Neural cell (in vitro differentiated cells): ENCODE results near the gene LYSMD3. TPM values are rescaled to one million over a fixed set of nuclear protein-coding genes. Genes with fewer than 3 reads are reported as not detected.

Source experiments
- H2AFZ ChIP-seq: fragments of 200-600, 300-800 bp; sonication (generic), shearing (Covaris generic); 2 replicates; pipeline ENCODE4 v1.6.0; 2014; ENCODE audit warnings: low read depth, mild to moderate bottlenecking, antibody characterized with exemption, low read length, moderate library complexity
- H3F3A ChIP-seq: fragments of 200-600 bp; shearing (Covaris generic); 2 replicates; pipeline ENCODE4 v1.6.1; 2016; ENCODE audit warnings: mild to moderate bottlenecking, moderate library complexity, mixed read lengths, antibody characterized with exemption, low read length; ENCODE audit not compliant: insufficient read depth, poor library complexity, severe bottlenecking
- H3K27ac ChIP-seq: fragments of 200-600, 300-800 bp; sonication (generic), shearing (Covaris generic); 2 replicates; pipeline ENCODE4 v1.5.1; 2014; ENCODE audit warnings: mild to moderate bottlenecking, low read length, moderate library complexity
- H3K27me3 ChIP-seq: fragments of 300-800, 200-600 bp; sonication (generic), shearing (Covaris generic); 2 replicates; pipeline ENCODE4 v1.6.0; 2014; ENCODE audit warnings: mild to moderate bottlenecking, low read depth, low read length, moderate library complexity; ENCODE audit not compliant: insufficient read depth
- H3K36me3 ChIP-seq: fragments of 300-800, 200-600 bp; sonication (generic), shearing (Covaris generic); 2 replicates; pipeline ENCODE4 v1.5.1; 2014; ENCODE audit warnings: mild to moderate bottlenecking, antibody characterized with exemption, low read length, moderate library complexity; ENCODE audit not compliant: insufficient read depth
- H3K4me2 ChIP-seq: fragments of 300-800, 200-600 bp; sonication (generic), shearing (Covaris generic); 2 replicates; pipeline ENCODE4 v1.6.0; 2014; ENCODE audit warnings: mild to moderate bottlenecking, low read length
- H3K4me3 ChIP-seq: fragments of 300-800, 200-600 bp; sonication (generic), shearing (Covaris generic); 2 replicates; pipeline ENCODE4 v1.5.1; 2014; ENCODE audit warnings: mild to moderate bottlenecking, low read length, moderate library complexity
- H3K79me2 ChIP-seq: fragments of 200-600 bp; shearing (Covaris generic); replicated peaks from 2 replicates; pipeline ENCODE4 v1.6.0; 2014; ENCODE audit warnings: mild to moderate bottlenecking, low read length, moderate library complexity; ENCODE audit not compliant: insufficient read depth
- H3K9ac ChIP-seq: fragments of 300-800, 200-600 bp; sonication (generic), shearing (Covaris generic); 2 replicates; pipeline ENCODE4 v1.6.1; 2016; ENCODE audit warnings: mild to moderate bottlenecking, low read length, mixed read lengths
- H3K9me2 ChIP-seq: fragments of 200-600 bp; shearing (Covaris generic); 2 replicates; pipeline ENCODE4 v1.6.1; 2016; ENCODE audit warnings: mild to moderate bottlenecking, low read length, mixed read lengths; ENCODE audit not compliant: insufficient read depth
- H3K9me3 ChIP-seq: fragments of 200-600, 300-800 bp; sonication (generic), shearing (Covaris generic); 2 replicates; pipeline ENCODE4 v1.6.1; 2016; ENCODE audit warnings: mild to moderate bottlenecking, mixed run types, low read length, moderate library complexity, mixed read lengths
- H4K20me1 ChIP-seq: fragments of 200-600 bp; shearing (Covaris generic); 2 replicates; pipeline ENCODE4 v1.6.1; 2016; ENCODE audit warnings: mild to moderate bottlenecking, mixed run types; ENCODE audit not compliant: insufficient read depth
- CTCF ChIP-seq: fragments of 450-650 bp; IDR thresholded peaks from 2 replicates; pipeline ENCODE4 v1.5.1; 2014; ENCODE audit warnings: antibody characterized with exemption, mild to moderate bottlenecking, moderate library complexity; ENCODE audit not compliant: poor library complexity, severe bottlenecking
- EP300 ChIP-seq: fragments of 450-650 bp; conservative IDR thresholded peaks from 2 replicates; pipeline ENCODE4 v1.6.1; 2014; ENCODE audit warnings: antibody characterized with exemption, mild to moderate bottlenecking, moderate library complexity; ENCODE audit not compliant: poor library complexity, severe bottlenecking
- EZH2 ChIP-seq: fragments of 200-600, 300-800 bp; shearing (Covaris generic), sonication (generic); IDR thresholded peaks from 2 replicates; pipeline ENCODE4 v1.6.1; 2014; ENCODE audit warnings: antibody characterized with exemption, low read length, borderline replicate concordance, mild to moderate bottlenecking; ENCODE audit not compliant: insufficient read depth, poor library complexity, severe bottlenecking
- MXI1 ChIP-seq: fragments of 450-650 bp; conservative IDR thresholded peaks from 2 replicates; pipeline ENCODE4 v1.6.1; 2014; ENCODE audit warnings: antibody characterized with exemption, mild to moderate bottlenecking; ENCODE audit not compliant: poor library complexity, severe bottlenecking
- POLR2AphosphoS5 ChIP-seq: IDR thresholded peaks from 2 replicates; pipeline ENCODE4 v1.6.1; 2012
- RAD21 ChIP-seq: fragments of 450-650 bp; conservative IDR thresholded peaks from 2 replicates; pipeline ENCODE4 v1.6.1; 2014; ENCODE audit warnings: antibody characterized with exemption, mild to moderate bottlenecking, moderate library complexity
- REST ChIP-seq: IDR thresholded peaks from 2 replicates; pipeline ENCODE4 v1.6.1; 2012; ENCODE audit warnings: borderline replicate concordance
- SMC3 ChIP-seq: fragments of 450-650 bp; conservative IDR thresholded peaks from 2 replicates; pipeline ENCODE4 v1.6.1; 2014; ENCODE audit warnings: antibody characterized with exemption, mild to moderate bottlenecking, moderate library complexity; ENCODE audit not compliant: poor library complexity
- TAF1 ChIP-seq: IDR thresholded peaks from 2 replicates; pipeline ENCODE4 v1.6.1; 2012; ENCODE audit warnings: low read depth
- polyA plus RNA-seq: library from polyadenylated mRNA; depleted of rRNA; stranded (reverse); fragments of >200 nt; gene quantifications from 2 replicates; pipeline ENCODE4 v1.2.3, GENCODE V29; 2014

Gene LYSMD3
- polyA plus RNA-seq, 1 donor from 2014 or later: 11.1 TPM

GRCh38 chr5:90479611-90480385, 49.6 kb downstream of the LYSMD3 start:
- Histone ChIP-seq H3K9me3 (no peaks in the 10 kb centered on the region), H3K4me2 (no peak overlapping the region), H3K9ac (no peak overlapping the region), H3K27ac (no peak overlapping the region), H3K27me3 (peaks cover 10% of the 10 kb centered on the region), H3K36me3 (no peaks in the 10 kb centered on the region), H3K79me2 (no peaks in the 10 kb centered on the region), H4K20me1 (no peaks in the 10 kb centered on the region), H2AFZ (no peak overlapping the region), H3K9me2 (no peaks in the 10 kb centered on the region), H3K4me3 (no peak overlapping the region), H3F3A (no peaks in the 10 kb centered on the region)
- no peak for TF ChIP-seq CTCF
- TF ChIP-seq REST: no peak
- TF ChIP-seq POLR2AphosphoS5: no peak
- TF ChIP-seq TAF1: no peak
- no peak for TF ChIP-seq SMC3
- TF ChIP-seq EZH2: no peak
- no peak for TF ChIP-seq RAD21
- no peak for TF ChIP-seq MXI1
- no peak for TF ChIP-seq EP300

GRCh38 chr5:90477621-90478215, 51.7 kb downstream of the LYSMD3 start:
- TF ChIP-seq RAD21 (no peak), EP300 (no peak), REST (no peak), POLR2AphosphoS5 (no peak), TAF1 (no peak), SMC3 (no peak), EZH2 (no peak), MXI1 (no peak), CTCF (no peak)
- Histone ChIP-seq H3K79me2 (peaks cover 4% of the 10 kb centered on the region), H4K20me1 (no peaks in the 10 kb centered on the region), H2AFZ (no peak overlapping the region), H3K27ac (no peak overlapping the region), H3K36me3 (no peaks in the 10 kb centered on the region), H3K9me2 (no peaks in the 10 kb centered on the region), H3K4me2 (no peak overlapping the region), H3F3A (peaks cover 3% of the 10 kb centered on the region), H3K9me3 (no peaks in the 10 kb centered on the region), H3K4me3 (no peak overlapping the region), H3K9ac (no peak overlapping the region), H3K27me3 (peaks cover 10% of the 10 kb centered on the region)
